ENCODE measurements around the gene SERINC1.

The SERINC1 gene

GRCh38 chr6:122393351-122393896 is 78.2 kb downstream of the SERINC1 start:
- DNase-seq (ENCODE audit: low read depth in 2 of 2, low spot score in 1 of 2): no peak
